GM21825 (cell line): ENCODE data around the gene RINT1.

Experiments used
- ATAC-seq: cut with Tn5 transposase; IDR thresholded peaks from one replicate; pipeline ENCODE4 v1.9.1; 2021; ENCODE audit warnings: mild to moderate bottlenecking, moderate library complexity; ENCODE audit not compliant: unreplicated experiment

RINT1 gene

GRCh38 chr7:105530546-105530945, 1.5 kb upstream of the RINT1 start:
- no peak for ATAC-seq

GRCh38 chr7:105532709-105533460, 884 bp downstream of the RINT1 start:
- no peak for ATAC-seq

GRCh38 chr7:105538339-105538738, 6.3 kb downstream of the RINT1 start:
- no peak for ATAC-seq

GRCh38 chr7:105559926-105560325, 27.9 kb downstream of the RINT1 start:
- no peak for ATAC-seq

- ATAC-seq = no peak
These were observed 33.2 kb downstream of the RINT1 start for GRCh38 chr7:105565190-105565589.

- no peak for ATAC-seq
These were observed 35.0 kb downstream of the RINT1 start for GRCh38 chr7:105567024-105567423.

- ATAC-seq = no peak
These were observed 35.8 kb downstream of the RINT1 start for GRCh38 chr7:105567821-105568220.

GRCh38 chr7:105571891-105572290, 39.9 kb downstream of the RINT1 start:
- no peak for ATAC-seq

GRCh38 chr7:105577251-105577650, 45.2 kb downstream of the RINT1 start:
- no peak for ATAC-seq

GRCh38 chr7:105578496-105578895, 46.5 kb downstream of the RINT1 start:
- ATAC-seq = no peak

GRCh38 chr7:105580022-105580740, 48.2 kb downstream of the RINT1 start:
- ATAC-seq = no peak

- peak; percentile 88 for ATAC-seq
These were observed 49.2 kb downstream of the RINT1 start, which contains the start of gene EFCAB10 for GRCh38 chr7:105581066-105581811. Gene EFCAB10 (minus strand): TSS chr7:105581493. CDS start chr7:105581463, 30 bp downstream.

- ATAC-seq = no peak
These were observed 51.1 kb downstream of the RINT1 start for GRCh38 chr7:105583061-105583460.

GRCh38 chr7:105584165-105584564, 52.2 kb downstream of the RINT1 start:
- no peak for ATAC-seq

- ATAC-seq = no peak
These were observed 54.0 kb downstream of the RINT1 start for GRCh38 chr7:105585850-105586500.

GRCh38 chr7:105587909-105588635, 56.1 kb downstream of the RINT1 start:
- no peak for ATAC-seq

- peak; percentile 91 for ATAC-seq
These were observed 57.5 kb downstream of the RINT1 start for GRCh38 chr7:105589356-105590077.

- no peak for ATAC-seq
These were observed 58.8 kb downstream of the RINT1 start for GRCh38 chr7:105590793-105591192.

GRCh38 chr7:105591522-105591921, 59.5 kb downstream of the RINT1 start:
- no peak for ATAC-seq

- ATAC-seq = no peak
These were observed 62.0 kb downstream of the RINT1 start for GRCh38 chr7:105594034-105594433.
